ENCODE measurements around the gene JARID2.
A peak's percentile ranks its signal among the peaks of the same experiment; 100 is the strongest.

JARID2 gene

DNA sequence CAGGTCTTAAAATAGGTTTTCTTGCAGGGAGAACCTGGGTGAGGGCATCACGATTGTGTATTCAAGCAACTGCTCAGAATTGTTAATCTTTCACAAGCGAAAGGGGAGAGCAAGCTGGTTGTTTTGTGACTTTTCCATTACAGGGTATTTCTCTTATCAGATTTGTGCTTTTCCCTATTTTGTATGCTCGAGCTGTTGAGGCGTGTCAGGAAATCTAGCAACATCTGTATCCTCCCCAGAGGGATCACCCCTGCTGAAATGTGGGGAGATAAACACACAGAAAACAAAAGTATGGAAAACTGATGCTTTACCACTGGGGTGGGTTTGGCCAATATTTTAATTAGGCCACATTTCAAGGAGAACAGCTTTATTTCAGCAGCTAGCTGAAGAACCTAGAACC lies 230.0 kb downstream of the JARID2 start:
- Histone ChIP-seq H3K36me3 (ENCODE audit: control insufficient read depth, insufficient read depth, low read length, severe bottlenecking) (peaks cover 11% of the 10 kb centered on the region), H3K4me1 (ENCODE audit: control insufficient read depth, insufficient read depth, low read length) (peaks cover 31% of the 10 kb centered on the region), H3K9me3 (ENCODE audit: control insufficient read depth, low read length) (no peaks in the 10 kb centered on the region), H3K9ac (ENCODE audit: low read length) (no peak overlapping the region), H3K4me3 (ENCODE audit: low read length) (no peak overlapping the region), H3K27me3 (replicated peaks; ENCODE audit: control insufficient read depth, insufficient read depth, low read length) (no peaks in the 10 kb centered on the region)
- no peak for DNase-seq (ENCODE audit: low read depth)

DNA sequence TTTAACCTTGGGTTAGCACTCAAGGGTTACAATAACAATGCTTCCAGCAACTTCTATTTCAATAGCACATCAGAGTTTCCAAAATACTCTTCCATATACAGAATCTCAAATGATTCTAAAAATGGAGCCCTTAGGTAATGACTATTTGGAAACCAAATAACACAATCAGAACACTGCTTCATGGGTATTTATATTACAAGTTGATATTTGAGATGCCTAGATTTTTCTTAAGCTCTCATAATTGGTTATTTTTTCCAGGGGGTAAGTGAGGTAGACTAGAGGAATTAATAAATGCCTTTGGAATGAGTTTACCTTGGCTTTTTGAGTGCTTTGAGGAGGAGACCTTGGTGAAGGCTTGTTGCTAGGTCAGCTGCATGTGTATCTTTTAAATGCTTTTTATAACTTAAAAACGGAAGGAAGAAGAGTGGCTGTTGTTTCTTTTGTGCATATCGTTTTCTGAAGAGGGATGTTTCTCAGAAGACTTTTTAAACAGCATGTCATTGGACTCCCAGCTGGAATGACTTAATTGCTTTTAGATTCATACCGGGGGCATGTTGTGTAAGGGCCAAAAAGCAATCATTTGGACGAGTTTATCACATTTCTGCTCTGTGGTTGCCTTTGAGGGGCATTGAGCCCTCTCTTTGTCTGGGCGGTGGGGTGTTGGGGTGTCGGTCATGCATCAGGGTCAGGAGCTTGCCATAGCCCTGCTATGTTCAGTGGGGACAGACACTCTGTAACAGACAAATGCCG lies 230.9 kb downstream of the JARID2 start:
- Histone ChIP-seq H3K4me3 (ENCODE audit: low read length) (no peak overlapping the region), H3K9ac (ENCODE audit: low read length) (no peak overlapping the region), H3K9me3 (ENCODE audit: control insufficient read depth, low read length) (no peaks in the 10 kb centered on the region), H3K4me1 (ENCODE audit: control insufficient read depth, insufficient read depth, low read length) (peaks cover 31% of the 10 kb centered on the region), H3K27me3 (replicated peaks; ENCODE audit: control insufficient read depth, insufficient read depth, low read length) (no peaks in the 10 kb centered on the region), H3K36me3 (ENCODE audit: control insufficient read depth, insufficient read depth, low read length, severe bottlenecking) (peaks cover 6% of the 10 kb centered on the region)
- DNase-seq (ENCODE audit: low read depth), result peak; percentile 25

DNA sequence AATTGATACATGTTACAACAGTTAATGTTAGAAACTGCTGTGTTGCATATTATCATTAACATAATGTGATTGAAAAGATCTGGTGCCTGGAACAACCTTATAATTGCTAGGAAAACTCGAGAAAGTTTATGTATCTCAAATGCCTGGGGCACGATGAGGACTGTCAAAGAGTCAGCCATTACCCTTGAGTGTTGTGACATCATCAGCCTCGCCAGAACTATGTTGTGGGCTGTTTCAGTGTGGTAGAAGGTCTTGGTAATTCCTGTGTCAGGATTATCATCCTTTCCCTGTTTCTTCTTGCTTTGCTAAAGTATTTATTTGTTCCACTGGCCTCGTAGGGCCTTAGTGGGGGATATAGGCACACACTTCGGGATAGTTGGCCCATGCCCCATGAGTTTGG lies 231.9 kb downstream of the JARID2 start:
- peaks cover 31% of the 10 kb centered on the region for H3K4me1 ChIP-seq (ENCODE audit: control insufficient read depth, insufficient read depth, low read length)
- no peaks in the 10 kb centered on the region for H3K9me3 ChIP-seq (ENCODE audit: control insufficient read depth, low read length)
- H3K9ac ChIP-seq (ENCODE audit: low read length), result no peak overlapping the region
- DNase-seq (ENCODE audit: low read depth), result no peak
- H3K4me3 ChIP-seq (ENCODE audit: low read length), result no peak overlapping the region
- peaks cover 6% of the 10 kb centered on the region for H3K36me3 ChIP-seq (ENCODE audit: control insufficient read depth, insufficient read depth, low read length, severe bottlenecking)
- H3K27me3 ChIP-seq (replicated peaks; ENCODE audit: control insufficient read depth, insufficient read depth, low read length), result no peaks in the 10 kb centered on the region

DNA sequence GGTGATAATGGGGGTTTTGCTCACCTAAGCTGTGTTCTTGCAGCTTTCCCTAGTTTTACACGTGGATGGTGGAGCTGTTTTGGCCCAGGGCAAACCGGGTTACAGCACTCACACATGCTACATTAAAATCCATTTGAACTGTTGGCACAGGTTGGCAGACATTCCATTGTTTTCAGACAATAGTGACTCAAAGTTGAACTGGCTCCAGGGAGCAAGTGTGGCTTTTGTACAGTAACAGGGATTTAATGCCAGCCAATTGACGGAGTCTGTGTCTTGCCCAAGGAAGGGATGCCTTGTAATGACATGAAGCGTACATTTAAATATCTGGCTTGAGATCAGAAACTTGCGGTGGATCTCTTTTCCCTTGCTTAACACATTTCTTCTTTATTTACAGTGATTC lies 233.9 kb downstream of the JARID2 start:
- no peak overlapping the region for H3K4me3 ChIP-seq (ENCODE audit: low read length)
- peak; percentile 25 for DNase-seq (ENCODE audit: low read depth)
- no peaks in the 10 kb centered on the region for H3K9me3 ChIP-seq (ENCODE audit: control insufficient read depth, low read length)
- peaks cover 6% of the 10 kb centered on the region for H3K36me3 ChIP-seq (ENCODE audit: control insufficient read depth, insufficient read depth, low read length, severe bottlenecking)
- no peak overlapping the region for H3K9ac ChIP-seq (ENCODE audit: low read length)
- H3K4me1 ChIP-seq (ENCODE audit: control insufficient read depth, insufficient read depth, low read length), result peaks cover 18% of the 10 kb centered on the region
- H3K27me3 ChIP-seq (replicated peaks; ENCODE audit: control insufficient read depth, insufficient read depth, low read length), result no peaks in the 10 kb centered on the region

DNA sequence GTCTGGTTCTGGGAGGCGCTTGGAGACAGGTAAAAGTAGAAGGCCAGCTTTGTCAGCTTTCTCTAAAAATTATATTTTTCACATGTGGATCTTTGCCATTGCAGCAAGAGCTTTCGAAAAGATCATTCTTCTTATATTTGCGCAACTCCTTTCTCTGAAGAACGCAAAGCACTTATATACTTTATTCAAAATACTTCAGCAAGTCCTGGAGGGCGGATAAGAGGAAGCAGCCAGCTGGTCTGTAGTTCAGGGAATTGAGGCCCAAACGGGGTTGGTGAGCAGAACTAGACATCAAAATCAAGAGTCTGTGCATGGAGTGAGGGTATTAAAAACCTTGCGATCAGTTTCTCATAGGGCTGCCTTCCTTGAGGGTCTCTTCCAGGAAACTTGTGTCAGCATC lies 234.7 kb downstream of the JARID2 start:
- H3K9ac ChIP-seq (ENCODE audit: low read length), result no peak overlapping the region
- H3K4me3 ChIP-seq (ENCODE audit: low read length), result no peak overlapping the region
- DNase-seq (ENCODE audit: low read depth), result no peak
- no peaks in the 10 kb centered on the region for H3K9me3 ChIP-seq (ENCODE audit: control insufficient read depth, low read length)
- H3K27me3 ChIP-seq (replicated peaks; ENCODE audit: control insufficient read depth, insufficient read depth, low read length), result no peaks in the 10 kb centered on the region
- peaks cover 16% of the 10 kb centered on the region for H3K4me1 ChIP-seq (ENCODE audit: control insufficient read depth, insufficient read depth, low read length)
- peaks cover 3% of the 10 kb centered on the region for H3K36me3 ChIP-seq (ENCODE audit: control insufficient read depth, insufficient read depth, low read length, severe bottlenecking)

DNA sequence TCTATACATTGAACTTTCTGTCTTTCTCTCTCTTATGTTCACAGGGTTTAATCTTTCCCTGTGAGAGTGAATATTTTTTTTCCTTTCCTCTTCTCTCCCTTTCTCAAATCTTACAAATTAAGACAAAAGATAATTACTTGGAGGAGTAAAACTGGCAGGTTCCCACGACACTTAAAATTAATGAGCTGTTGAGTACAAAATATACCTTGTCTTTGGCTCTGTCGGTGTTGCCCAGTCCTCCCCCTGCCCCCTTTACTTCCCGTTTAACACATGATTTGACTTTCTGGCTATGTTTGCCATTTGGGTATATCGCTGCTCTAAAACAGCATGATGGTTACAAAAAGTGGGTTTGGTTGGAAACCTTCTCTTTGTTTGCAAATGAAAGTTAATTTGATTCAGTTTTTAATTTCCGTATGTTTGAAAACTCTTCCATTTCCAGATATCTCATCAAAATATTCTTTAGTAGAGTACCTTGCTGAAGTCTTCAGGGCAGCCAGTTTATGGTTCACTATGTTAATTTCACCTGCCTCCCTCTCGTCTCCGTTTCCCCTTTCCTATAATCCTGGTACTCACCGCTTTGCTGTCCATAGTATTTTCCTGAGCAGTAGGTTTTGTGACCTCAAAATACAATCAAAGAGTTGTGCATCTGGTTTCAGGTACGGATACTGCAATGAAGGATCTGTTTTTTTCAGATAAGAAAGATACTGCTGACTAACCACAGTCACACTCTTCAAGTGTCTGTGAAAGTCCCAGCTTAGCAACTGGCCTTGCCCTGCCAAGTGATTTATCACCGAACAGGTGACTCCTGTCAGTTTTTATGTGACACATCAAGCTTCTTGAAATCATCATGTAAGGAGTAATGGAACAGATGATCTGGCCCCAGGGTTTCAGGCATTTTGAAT lies 235.8 kb downstream of the JARID2 start:
- no peak for DNase-seq (ENCODE audit: low read depth)
- Histone ChIP-seq H3K9me3 (ENCODE audit: control insufficient read depth, low read length) (no peaks in the 10 kb centered on the region), H3K27me3 (replicated peaks; ENCODE audit: control insufficient read depth, insufficient read depth, low read length) (no peaks in the 10 kb centered on the region), H3K4me3 (ENCODE audit: low read length) (no peak overlapping the region), H3K9ac (ENCODE audit: low read length) (no peak overlapping the region), H3K36me3 (ENCODE audit: control insufficient read depth, insufficient read depth, low read length, severe bottlenecking) (no peaks in the 10 kb centered on the region), H3K4me1 (ENCODE audit: control insufficient read depth, insufficient read depth, low read length) (peaks cover 11% of the 10 kb centered on the region)

DNA sequence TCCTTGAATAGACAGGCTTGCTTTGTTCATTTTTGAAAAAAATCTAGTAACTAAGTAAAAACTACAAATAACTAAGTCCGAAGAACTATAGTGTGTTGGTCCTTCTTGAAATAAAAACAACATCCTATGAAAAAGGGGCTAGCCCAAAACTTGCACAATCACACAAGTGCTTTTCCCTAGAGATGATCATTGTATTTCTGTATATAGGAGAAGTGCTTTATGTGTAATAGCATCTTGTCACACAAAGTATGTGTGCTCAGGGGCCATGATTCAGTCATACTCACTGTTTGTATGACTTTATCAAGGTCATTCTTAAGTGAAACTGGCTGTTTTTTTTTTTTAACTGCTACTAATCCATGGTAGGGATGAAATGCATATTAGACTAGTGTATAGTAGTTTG lies 237.2 kb downstream of the JARID2 start:
- Histone ChIP-seq H3K4me1 (ENCODE audit: control insufficient read depth, insufficient read depth, low read length) (no peaks in the 10 kb centered on the region), H3K4me3 (ENCODE audit: low read length) (no peak overlapping the region)

DNA sequence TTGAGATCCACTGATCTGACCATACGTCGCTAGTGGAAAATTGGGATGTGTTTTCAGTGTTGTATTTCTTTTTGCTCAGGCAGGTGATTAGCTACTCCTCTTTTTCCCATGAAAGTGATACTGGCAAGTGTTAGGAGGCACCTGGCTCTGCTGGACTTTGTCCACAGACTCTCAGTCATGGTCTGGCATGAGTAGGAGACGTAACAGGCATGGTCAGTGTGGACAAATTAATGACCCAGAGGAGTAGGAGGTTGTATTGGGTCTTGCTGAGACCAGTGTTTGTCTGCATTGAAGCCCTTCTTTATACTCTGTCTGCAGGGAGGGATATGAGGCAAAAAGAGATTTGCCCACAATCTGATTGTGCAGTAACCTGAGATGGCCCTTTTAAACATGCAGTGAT lies 238.3 kb downstream of the JARID2 start:
- H3K4me1 ChIP-seq (ENCODE audit: control insufficient read depth, insufficient read depth, low read length), result no peaks in the 10 kb centered on the region
- peaks cover 19% of the 10 kb centered on the region for H3K36me3 ChIP-seq (ENCODE audit: control insufficient read depth, insufficient read depth, low read length, severe bottlenecking)
- no peak overlapping the region for H3K4me3 ChIP-seq (ENCODE audit: low read length)
- no peaks in the 10 kb centered on the region for H3K9me3 ChIP-seq (ENCODE audit: control insufficient read depth, low read length)
- DNase-seq (ENCODE audit: low read depth), result no peak
- no peak overlapping the region for H3K9ac ChIP-seq (ENCODE audit: low read length)
- no peaks in the 10 kb centered on the region for H3K27me3 ChIP-seq (replicated peaks; ENCODE audit: control insufficient read depth, insufficient read depth, low read length)

More for the DNA sequence above, 237.2 kb downstream of the JARID2 start:
- Histone ChIP-seq H3K9me3 (ENCODE audit: control insufficient read depth, low read length) (no peaks in the 10 kb centered on the region), H3K27me3 (replicated peaks; ENCODE audit: control insufficient read depth, insufficient read depth, low read length) (no peaks in the 10 kb centered on the region), H3K36me3 (ENCODE audit: control insufficient read depth, insufficient read depth, low read length, severe bottlenecking) (peaks cover 8% of the 10 kb centered on the region), H3K9ac (ENCODE audit: low read length) (no peak overlapping the region)
- no peak for DNase-seq (ENCODE audit: low read depth)

DNA sequence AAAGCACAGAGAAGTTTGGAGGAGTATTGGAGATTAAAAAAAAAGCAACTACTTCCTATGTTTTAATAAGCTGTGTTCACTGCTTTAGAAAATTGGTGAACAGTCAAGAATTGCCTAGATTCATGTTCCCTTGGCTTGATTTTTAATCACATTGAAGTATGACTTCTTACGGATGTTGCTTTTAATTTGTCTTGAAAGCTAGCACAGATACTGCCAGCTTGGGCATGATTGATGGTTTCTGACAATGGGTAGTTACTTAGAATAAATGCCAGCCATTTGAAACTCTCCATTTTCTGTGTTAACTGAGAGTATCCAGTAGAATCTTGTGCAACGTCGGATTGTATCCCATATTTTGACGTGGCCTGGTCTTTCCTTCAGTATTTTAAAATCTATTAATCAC lies 239.0 kb downstream of the JARID2 start:
- H3K9ac ChIP-seq (ENCODE audit: low read length), result no peak overlapping the region
- H3K9me3 ChIP-seq (ENCODE audit: control insufficient read depth, low read length), result no peaks in the 10 kb centered on the region
- DNase-seq (ENCODE audit: low read depth), result no peak
- no peak overlapping the region for H3K4me3 ChIP-seq (ENCODE audit: low read length)
- no peaks in the 10 kb centered on the region for H3K27me3 ChIP-seq (replicated peaks; ENCODE audit: control insufficient read depth, insufficient read depth, low read length)
- H3K4me1 ChIP-seq (ENCODE audit: control insufficient read depth, insufficient read depth, low read length), result no peaks in the 10 kb centered on the region
- H3K36me3 ChIP-seq (ENCODE audit: control insufficient read depth, insufficient read depth, low read length, severe bottlenecking), result peaks cover 24% of the 10 kb centered on the region

DNA sequence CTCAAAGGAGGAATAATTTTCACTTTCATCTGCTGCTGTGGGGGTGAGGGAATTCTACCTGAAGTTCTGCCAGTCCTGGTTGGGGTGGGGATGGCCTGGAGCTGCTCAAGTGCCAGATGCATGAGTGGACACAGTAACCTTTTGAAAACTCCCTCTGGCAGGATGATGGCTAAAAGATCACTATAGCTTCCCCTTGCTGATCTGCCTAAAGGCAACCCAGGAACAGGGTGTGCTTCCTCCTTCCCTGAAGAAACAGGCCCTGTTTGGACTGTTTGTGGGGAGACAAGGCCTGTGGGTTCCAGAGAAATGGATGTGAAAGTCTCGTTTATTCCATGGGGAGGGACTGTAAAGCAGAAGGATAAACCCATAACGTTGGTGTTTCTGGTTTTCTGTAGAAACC lies 240.1 kb downstream of the JARID2 start:
- Histone ChIP-seq H3K4me1 (ENCODE audit: control insufficient read depth, insufficient read depth, low read length) (no peaks in the 10 kb centered on the region), H3K4me3 (ENCODE audit: low read length) (no peak overlapping the region), H3K27me3 (replicated peaks; ENCODE audit: control insufficient read depth, insufficient read depth, low read length) (no peaks in the 10 kb centered on the region), H3K36me3 (ENCODE audit: control insufficient read depth, insufficient read depth, low read length, severe bottlenecking) (peaks cover 24% of the 10 kb centered on the region), H3K9me3 (ENCODE audit: control insufficient read depth, low read length) (no peaks in the 10 kb centered on the region), H3K9ac (ENCODE audit: low read length) (no peak overlapping the region)
- no peak for DNase-seq (ENCODE audit: low read depth)

DNA sequence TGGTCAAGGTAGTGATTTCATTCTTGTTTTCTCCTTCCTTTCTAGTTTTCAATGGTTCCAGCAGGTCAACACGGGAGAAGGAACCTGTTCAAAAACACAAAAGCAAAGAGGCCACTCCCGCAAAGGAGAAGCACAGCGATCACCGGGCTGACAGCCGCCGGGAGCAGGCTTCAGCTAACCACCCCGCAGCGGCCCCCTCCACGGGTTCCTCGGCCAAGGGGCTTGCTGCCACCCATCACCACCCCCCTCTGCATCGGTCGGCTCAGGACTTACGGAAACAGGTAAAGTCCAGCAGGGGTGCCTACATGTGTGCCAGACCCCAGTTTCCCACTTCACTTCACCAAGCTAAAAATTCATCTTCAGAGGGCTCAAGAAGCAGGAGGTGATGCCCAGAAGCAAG lies 241.4 kb downstream of the JARID2 start:
- Histone ChIP-seq H3K9me3 (ENCODE audit: control insufficient read depth, low read length) (no peaks in the 10 kb centered on the region), H3K36me3 (ENCODE audit: control insufficient read depth, insufficient read depth, low read length, severe bottlenecking) (peaks cover 24% of the 10 kb centered on the region), H3K4me3 (ENCODE audit: low read length) (no peak overlapping the region), H3K4me1 (ENCODE audit: control insufficient read depth, insufficient read depth, low read length) (peaks cover 9% of the 10 kb centered on the region), H3K27me3 (replicated peaks; ENCODE audit: control insufficient read depth, insufficient read depth, low read length) (no peaks in the 10 kb centered on the region), H3K9ac (ENCODE audit: low read length) (no peak overlapping the region)
- DNase-seq (ENCODE audit: low read depth), result no peak

Data from adipocyte (in vitro differentiated cells).